Uterus (tissue), 4 donors: ENCODE data around the gene NR4A3. TPM values are rescaled to one million over a fixed set of nuclear protein-coding genes. Genes with fewer than 3 reads are reported as not detected.

Source experiments
- DNase-seq, 2 donors: peaks; one replicate each; pipeline ENCODE4 v3.0.0-alpha.2; 2019 to 2020
- H3K27ac ChIP-seq, 2 donors: fragments of 200-600 bp; sonication (generic); 1 replicate in 1 of 2; 2 replicates in 1 of 2; pipeline ENCODE4 v1.5.1; 2016 to 2018
- H3K27me3 ChIP-seq, 2 donors: fragments of 200-600 bp; sonication (generic); one replicate each; pipeline ENCODE4 v1.5.1; 2018 to 2019; ENCODE audit warnings: control low read depth in 1 of 2
- H3K36me3 ChIP-seq, 2 donors: fragments of 200-600 bp; sonication (generic); one replicate each; pipeline ENCODE4 v1.5.1; 2019; ENCODE audit warnings: control low read depth in 1 of 2
- H3K4me1 ChIP-seq, 2 donors: fragments of 200-600 bp; sonication (generic); one replicate each; pipeline ENCODE4 v1.5.1; 2018 to 2019; ENCODE audit warnings: control low read depth in 1 of 2
- H3K4me3 ChIP-seq, 2 donors: fragments of 200-600 bp; sonication (generic); 1 replicate in 1 of 2; 2 replicates in 1 of 2; pipeline ENCODE4 v1.5.1; 2018 to 2019; ENCODE audit warnings: mild to moderate bottlenecking in 1 of 2
- H3K9me3 ChIP-seq, 2 donors: fragments of 200-600 bp; sonication (generic); one replicate each; pipeline ENCODE4 v1.5.1; 2019; ENCODE audit warnings: control low read depth in 1 of 2
- POLR2A ChIP-seq, 2 donors: fragments of 450-650 bp; IDR thresholded peaks; one replicate each; pipeline ENCODE4 v1.6.1; 2016; ENCODE audit warnings: antibody characterized with exemption in 2 of 2, mild to moderate bottlenecking in 1 of 2, moderate library complexity in 1 of 2
- intact Hi-C: fragments of 100-400 bp; cut with DNase I; formaldehyde crosslinking; loops from one replicate; pipeline ENCODE4 v1.15.1; 2023; ENCODE audit warnings: low total_unique reads
- total RNA-seq, 4 donors: library from RNA; depleted of rRNA in 3 of 4; stranded (reverse); fragments of >200 nt in 3 of 4; gene quantifications; one replicate each; pipeline versions ENCODE4 v1.1.0 to v1.2.4, GENCODE V29; 2014 to 2023
- TF ChIP-seq, protein P1 (sequence below), 4 experiments: fragments of 200-600 bp in 2 of 4; fragments of 450-650 bp in 2 of 4; sonication (generic) in 2 of 4; IDR thresholded peaks; one replicate each; pipeline ENCODE4 v1.5.1; 2016 to 2019; ENCODE audit warnings: antibody characterized with exemption in 4 of 4, mild to moderate bottlenecking in 2 of 4, moderate library complexity in 1 of 4
- donor health status: DM: yes; HTN: yes; CAD: no.

The NR4A3 gene
- total RNA-seq, 4 donors from 2014 or later = under 0.01 to 5.5 (median 2.0) TPM

DNA sequence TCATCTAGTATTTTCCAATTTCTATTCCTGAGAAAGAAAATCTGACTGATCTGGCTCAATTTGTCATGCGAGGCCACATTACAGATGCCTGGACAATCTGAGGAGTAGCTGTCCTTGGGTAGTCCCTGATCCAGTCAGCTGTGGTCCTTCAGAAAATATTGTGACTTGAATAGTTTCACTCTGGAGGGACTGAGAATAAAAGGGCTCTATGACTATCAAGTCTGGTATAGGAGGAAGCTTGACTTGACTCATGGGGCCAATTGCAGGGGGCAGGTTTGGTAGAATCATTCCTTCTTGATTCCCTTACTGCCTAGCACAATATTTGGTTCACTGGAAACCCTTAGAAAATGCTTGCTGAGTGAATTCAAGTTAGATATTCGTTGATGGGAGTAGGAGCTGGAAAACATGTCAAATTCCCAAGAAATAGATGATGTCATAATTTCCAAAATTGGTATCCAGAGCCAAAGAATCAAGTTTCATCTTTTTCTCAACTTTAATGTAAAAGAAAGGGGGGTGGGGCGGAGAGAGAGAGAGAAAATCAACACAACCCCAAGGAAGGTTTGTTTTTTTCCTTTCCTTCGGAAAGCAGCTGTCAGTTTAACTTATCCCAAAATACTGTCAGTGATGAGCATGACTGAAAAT, 52.4 kb downstream of the NR4A3 start:
- no peaks in the 10 kb centered on the region for H3K36me3 ChIP-seq
- DNase-seq = no peak
- no peaks in the 10 kb centered on the region for H3K27me3 ChIP-seq
- no peak overlapping the region for H3K4me3 ChIP-seq
- no peaks in the 10 kb centered on the region for H3K9me3 ChIP-seq
- TF ChIP-seq POLR2A (IDR thresholded peaks at IDR 0.05) = no peak
- TF ChIP-seq, protein P1, sequence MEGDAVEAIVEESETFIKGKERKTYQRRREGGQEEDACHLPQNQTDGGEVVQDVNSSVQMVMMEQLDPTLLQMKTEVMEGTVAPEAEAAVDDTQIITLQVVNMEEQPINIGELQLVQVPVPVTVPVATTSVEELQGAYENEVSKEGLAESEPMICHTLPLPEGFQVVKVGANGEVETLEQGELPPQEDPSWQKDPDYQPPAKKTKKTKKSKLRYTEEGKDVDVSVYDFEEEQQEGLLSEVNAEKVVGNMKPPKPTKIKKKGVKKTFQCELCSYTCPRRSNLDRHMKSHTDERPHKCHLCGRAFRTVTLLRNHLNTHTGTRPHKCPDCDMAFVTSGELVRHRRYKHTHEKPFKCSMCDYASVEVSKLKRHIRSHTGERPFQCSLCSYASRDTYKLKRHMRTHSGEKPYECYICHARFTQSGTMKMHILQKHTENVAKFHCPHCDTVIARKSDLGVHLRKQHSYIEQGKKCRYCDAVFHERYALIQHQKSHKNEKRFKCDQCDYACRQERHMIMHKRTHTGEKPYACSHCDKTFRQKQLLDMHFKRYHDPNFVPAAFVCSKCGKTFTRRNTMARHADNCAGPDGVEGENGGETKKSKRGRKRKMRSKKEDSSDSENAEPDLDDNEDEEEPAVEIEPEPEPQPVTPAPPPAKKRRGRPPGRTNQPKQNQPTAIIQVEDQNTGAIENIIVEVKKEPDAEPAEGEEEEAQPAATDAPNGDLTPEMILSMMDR (IDR thresholded peaks at IDR 0.05) = no peak
- no peak overlapping the region for H3K27ac ChIP-seq
- intact Hi-C loops = no loop called here
- H3K4me1 ChIP-seq = no peaks in the 10 kb centered on the region

DNA sequence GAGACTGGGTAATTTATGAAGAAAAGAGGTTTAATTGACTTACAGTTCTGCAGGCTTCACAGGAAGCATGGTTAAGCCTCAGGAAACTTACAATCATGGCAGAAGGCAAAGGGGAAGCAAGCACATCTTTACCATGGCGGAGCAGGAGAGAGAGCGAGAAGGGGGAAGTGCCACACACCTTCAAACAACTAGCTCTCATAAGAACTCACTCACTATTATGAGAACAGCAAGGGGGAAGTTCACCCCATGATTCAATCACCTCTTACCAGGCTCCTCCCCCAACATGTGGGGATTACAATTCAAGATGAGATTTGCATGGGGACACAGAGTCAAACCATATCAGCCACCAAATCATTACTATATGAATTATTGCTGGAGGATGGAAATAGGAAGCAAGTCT, 54.5 kb downstream of the NR4A3 start:
- Histone ChIP-seq H3K4me1 (no peaks in the 10 kb centered on the region), H3K27me3 (no peaks in the 10 kb centered on the region), H3K27ac (no peak overlapping the region), H3K9me3 (no peaks in the 10 kb centered on the region), H3K36me3 (no peaks in the 10 kb centered on the region), H3K4me3 (no peak overlapping the region)
- DNase-seq = no peak
- intact Hi-C loops = no loop called here
- TF ChIP-seq, protein P1 (IDR thresholded peaks at IDR 0.05) = no peak
- no peak for TF ChIP-seq POLR2A (IDR thresholded peaks at IDR 0.05)

DNA sequence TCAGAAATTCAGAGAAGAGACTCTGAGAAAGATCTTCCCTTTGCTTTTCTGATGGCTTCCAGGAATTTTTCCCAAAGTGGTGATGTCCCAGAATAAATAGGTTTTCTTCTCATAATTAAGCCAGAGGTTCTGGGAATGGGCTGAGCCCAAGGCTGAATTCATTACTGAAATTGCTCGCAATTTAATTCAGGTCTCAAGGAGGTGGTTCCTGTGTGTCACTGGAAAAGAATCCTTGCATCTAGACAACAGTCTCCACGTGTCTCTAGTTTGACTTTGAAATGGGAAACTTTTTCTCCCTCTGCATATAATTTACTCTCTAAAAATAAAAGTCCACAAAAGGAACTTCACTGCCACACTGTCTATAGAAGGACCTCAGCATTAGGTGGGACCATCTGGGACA, 57.0 kb downstream of the NR4A3 start:
- DNase-seq = no peak

DNA sequence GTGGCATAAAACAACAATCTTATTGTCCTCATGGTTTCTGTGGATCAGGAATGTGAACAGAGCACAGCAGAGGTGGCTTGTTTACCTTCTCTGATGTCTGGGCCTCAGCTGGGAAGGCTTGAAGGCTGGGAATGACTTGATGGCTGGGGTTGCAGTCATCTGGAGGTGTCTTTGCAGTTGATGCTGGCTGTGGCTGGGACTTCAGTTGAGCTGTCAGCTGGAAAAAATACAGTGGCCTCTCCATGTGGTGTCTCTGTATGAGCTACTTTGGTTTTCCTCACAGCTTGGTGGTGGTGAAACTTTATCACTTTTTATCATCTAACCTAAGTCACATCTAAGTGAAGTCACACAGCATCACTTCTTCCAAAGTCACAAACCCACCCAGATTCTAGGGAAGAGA, 60.1 kb downstream of the NR4A3 start:
- Histone ChIP-seq H3K4me1 (no peaks in the 10 kb centered on the region), H3K36me3 (no peaks in the 10 kb centered on the region), H3K9me3 (no peaks in the 10 kb centered on the region), H3K4me3 (no peak overlapping the region), H3K27ac (no peak overlapping the region), H3K27me3 (no peaks in the 10 kb centered on the region)
- no peak for DNase-seq
- intact Hi-C loops = no loop called here
- no peak for TF ChIP-seq POLR2A (IDR thresholded peaks at IDR 0.05)
- TF ChIP-seq, protein P1 (IDR thresholded peaks at IDR 0.05) = no peak

More for the DNA sequence above, 57.0 kb downstream of the NR4A3 start:
- H3K9me3 ChIP-seq = no peaks in the 10 kb centered on the region
- H3K27me3 ChIP-seq = no peaks in the 10 kb centered on the region
- TF ChIP-seq POLR2A (IDR thresholded peaks at IDR 0.05) = no peak
- TF ChIP-seq, protein P1 (IDR thresholded peaks at IDR 0.05) = no peak
- intact Hi-C loops = no loop called here
- H3K36me3 ChIP-seq = no peaks in the 10 kb centered on the region
- H3K4me3 ChIP-seq = no peak overlapping the region
- no peaks in the 10 kb centered on the region for H3K4me1 ChIP-seq
- H3K27ac ChIP-seq = no peak overlapping the region

DNA sequence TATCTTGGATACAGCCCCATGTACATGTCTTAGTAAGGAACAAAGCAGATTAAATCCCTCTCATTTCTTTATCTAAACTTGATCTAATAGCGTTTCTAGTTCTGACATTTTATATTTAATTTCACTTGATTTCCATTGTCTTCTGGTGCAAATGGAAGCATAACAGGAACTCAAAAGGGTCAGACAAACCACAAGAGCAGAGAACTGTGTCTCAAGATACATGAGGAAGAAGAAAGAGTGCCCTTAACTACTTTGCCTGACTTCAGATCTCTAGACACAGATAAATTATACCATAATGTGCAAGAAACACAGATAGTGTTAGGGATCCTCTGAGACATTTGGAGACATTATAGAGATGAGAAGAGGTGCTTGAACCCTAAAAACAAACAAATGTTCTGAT, 64.1 kb downstream of the NR4A3 start:
- Histone ChIP-seq H3K27ac (no peak overlapping the region), H3K36me3 (no peaks in the 10 kb centered on the region), H3K4me3 (no peak overlapping the region), H3K27me3 (no peaks in the 10 kb centered on the region), H3K9me3 (no peaks in the 10 kb centered on the region), H3K4me1 (no peaks in the 10 kb centered on the region)
- TF ChIP-seq POLR2A (IDR thresholded peaks at IDR 0.05) = no peak
- TF ChIP-seq, protein P1 (IDR thresholded peaks at IDR 0.05) = no peak
- intact Hi-C loops = no loop called here
- DNase-seq = no peak
